HepG2 (cell line): ENCODE results near the gene SNPH. TPM values are rescaled to one million over a fixed set of nuclear protein-coding genes. Genes with fewer than 3 reads are reported as not detected.

ENCODE experiments used
- HDAC2 ChIP-seq: sonication (generic); formaldehyde crosslinking; IDR thresholded peaks from 2 replicates; pipeline ENCODE4 v1.4.0; 2020; ENCODE audit warnings: missing genetic modification reagents
- KDM3A ChIP-seq: IDR thresholded peaks from 2 replicates; pipeline ENCODE4 v1.6.1; 2018; ENCODE audit warnings: low read depth, missing compliant biosample characterization
- NCOA2 ChIP-seq: sonication (generic); formaldehyde crosslinking; IDR thresholded peaks from 2 replicates; pipeline ENCODE4 v1.8.0; 2022; ENCODE audit warnings: inconsistent platforms
- NR2C2 ChIP-seq: sonication (generic); formaldehyde crosslinking; IDR thresholded peaks from 2 replicates; pipeline ENCODE4 v1.4.0; 2020; ENCODE audit warnings: missing genetic modification reagents, mild to moderate bottlenecking, moderate library complexity, borderline replicate concordance
- NR2F6 ChIP-seq, 2 experiments: IDR thresholded peaks; 2 replicates each; pipeline ENCODE4 v1.6.1; 2016; ENCODE audit warnings: antibody characterized with exemption in 1 of 2, mild to moderate bottlenecking in 1 of 2
- PHF8 ChIP-seq: sonication (generic); formaldehyde crosslinking; IDR thresholded peaks from 2 replicates; pipeline ENCODE4 v1.5.0; 2020; ENCODE audit warnings: missing genetic modification reagents
- ZMYM2 ChIP-seq: sonication (generic); formaldehyde crosslinking; IDR thresholded peaks from 2 replicates; pipeline ENCODE4 v1.8.0; 2022; ENCODE audit warnings: mild to moderate bottlenecking, missing genetic modification reagents
- ZNF10 ChIP-seq: sonication (generic); formaldehyde crosslinking; IDR thresholded peaks from 2 replicates; pipeline ENCODE4 v1.4.0; 2020; ENCODE audit warnings: mild to moderate bottlenecking, low read depth, missing genetic modification reagents, borderline replicate concordance
- ZNF101 ChIP-seq: sonication (generic); formaldehyde crosslinking; IDR thresholded peaks from 2 replicates; pipeline ENCODE4 v1.4.0; 2020; ENCODE audit warnings: mild to moderate bottlenecking, low read depth, missing genetic modification reagents, borderline replicate concordance
- polyA plus RNA-seq, 8 experiments: library from polyadenylated mRNA; depleted of rRNA in 3 of 8; stranded (reverse) in 7 of 8; unstranded in 1 of 8; fragments of >200 nt; fragmentation: Illumina TruSeq in 4 of 8; extraction: Trizol in 4 of 8; gene quantifications; 2 replicates each; pipeline versions ENCODE4 v1.2.1 to v1.2.3, GENCODE V29; 2011 to 2016; ENCODE audit warnings: low read depth in 4 of 8, missing spikeins in 1 of 8, mixed read lengths in 1 of 8; ENCODE audit not compliant: insufficient read depth in 1 of 8
- total RNA-seq, 5 experiments: library from RNA; depleted of rRNA; stranded (reverse); fragments of >200 nt; fragmentation: Illumina TruSeq; extraction: Trizol; gene quantifications; 2 replicates each; pipeline ENCODE4 v1.2.3, GENCODE V29; 2016; ENCODE audit warnings: low read depth in 1 of 5
- TF ChIP-seq, protein P1 (sequence below): sonication (generic); formaldehyde crosslinking; IDR thresholded peaks from 2 replicates; pipeline ENCODE4 v1.4.0; 2020; ENCODE audit warnings: missing genetic modification reagents, borderline replicate concordance
- TF ChIP-seq, protein P2 (sequence below): sonication (generic); formaldehyde crosslinking; IDR thresholded peaks from 2 replicates; pipeline ENCODE4 v1.4.0; 2020; ENCODE audit warnings: missing genetic modification reagents, low read depth, mild to moderate bottlenecking, borderline replicate concordance
- TF ChIP-seq, protein P3 (sequence below): sonication (generic); formaldehyde crosslinking; IDR thresholded peaks from 2 replicates; pipeline ENCODE4 v1.4.0; 2020; ENCODE audit warnings: missing genetic modification reagents
- TF ChIP-seq, protein P4 (sequence below): sonication (generic); formaldehyde crosslinking; IDR thresholded peaks from 2 replicates; pipeline ENCODE4 v1.8.1; 2023; ENCODE audit warnings: mild to moderate bottlenecking, moderate library complexity, missing genetic modification reagents

SNPH gene
- total and polyA plus RNA-seq, 2 of the 13 experiments (the other 11 are each of a cell fraction or from before 2014, with no cell fraction given) = 0.09 TPM; not detected in 1

DNA sequence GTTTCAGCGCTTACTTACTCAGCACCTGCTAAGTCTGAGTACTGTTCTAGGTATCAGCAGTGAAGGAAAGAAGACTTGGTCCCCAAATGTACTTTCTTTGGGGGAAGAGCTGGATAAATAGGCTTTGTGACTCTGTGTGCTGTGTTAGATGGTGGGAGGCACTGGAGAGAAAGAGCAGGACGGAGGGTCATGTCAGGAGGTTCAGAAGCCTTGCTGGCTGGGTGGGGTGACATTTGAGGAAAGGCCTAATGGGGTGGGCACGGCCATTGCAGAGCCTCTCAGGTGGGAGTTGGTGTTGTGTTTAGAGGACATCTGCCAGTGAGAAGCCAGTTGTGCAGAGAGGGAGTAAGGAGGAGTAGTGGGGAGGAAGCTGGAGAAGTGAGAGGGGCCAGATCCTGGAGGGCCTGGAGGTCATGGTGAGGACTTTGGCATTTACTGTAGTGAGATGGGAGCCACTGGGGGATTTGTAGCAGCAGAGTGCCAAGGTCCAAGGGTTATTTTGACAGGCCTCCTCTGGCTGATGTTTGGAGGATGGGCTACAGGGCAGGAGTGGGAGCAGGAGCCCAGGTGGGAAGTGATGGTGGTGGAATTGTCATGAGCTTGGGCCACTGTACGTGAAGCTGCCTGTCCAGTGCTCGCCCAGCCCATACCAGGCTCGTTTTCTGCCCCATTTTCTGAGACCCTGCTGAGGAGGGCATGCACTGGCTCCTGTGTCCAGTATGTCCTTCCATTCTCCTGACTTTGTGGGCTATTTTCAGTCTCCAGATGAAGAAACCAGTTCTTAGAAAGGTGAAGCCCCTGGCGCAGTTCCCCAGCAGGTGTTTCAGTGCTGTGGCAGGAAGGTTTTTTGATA lies 62.0 kb downstream of the SNPH start (continued):
- TF ChIP-seq, protein P1, sequence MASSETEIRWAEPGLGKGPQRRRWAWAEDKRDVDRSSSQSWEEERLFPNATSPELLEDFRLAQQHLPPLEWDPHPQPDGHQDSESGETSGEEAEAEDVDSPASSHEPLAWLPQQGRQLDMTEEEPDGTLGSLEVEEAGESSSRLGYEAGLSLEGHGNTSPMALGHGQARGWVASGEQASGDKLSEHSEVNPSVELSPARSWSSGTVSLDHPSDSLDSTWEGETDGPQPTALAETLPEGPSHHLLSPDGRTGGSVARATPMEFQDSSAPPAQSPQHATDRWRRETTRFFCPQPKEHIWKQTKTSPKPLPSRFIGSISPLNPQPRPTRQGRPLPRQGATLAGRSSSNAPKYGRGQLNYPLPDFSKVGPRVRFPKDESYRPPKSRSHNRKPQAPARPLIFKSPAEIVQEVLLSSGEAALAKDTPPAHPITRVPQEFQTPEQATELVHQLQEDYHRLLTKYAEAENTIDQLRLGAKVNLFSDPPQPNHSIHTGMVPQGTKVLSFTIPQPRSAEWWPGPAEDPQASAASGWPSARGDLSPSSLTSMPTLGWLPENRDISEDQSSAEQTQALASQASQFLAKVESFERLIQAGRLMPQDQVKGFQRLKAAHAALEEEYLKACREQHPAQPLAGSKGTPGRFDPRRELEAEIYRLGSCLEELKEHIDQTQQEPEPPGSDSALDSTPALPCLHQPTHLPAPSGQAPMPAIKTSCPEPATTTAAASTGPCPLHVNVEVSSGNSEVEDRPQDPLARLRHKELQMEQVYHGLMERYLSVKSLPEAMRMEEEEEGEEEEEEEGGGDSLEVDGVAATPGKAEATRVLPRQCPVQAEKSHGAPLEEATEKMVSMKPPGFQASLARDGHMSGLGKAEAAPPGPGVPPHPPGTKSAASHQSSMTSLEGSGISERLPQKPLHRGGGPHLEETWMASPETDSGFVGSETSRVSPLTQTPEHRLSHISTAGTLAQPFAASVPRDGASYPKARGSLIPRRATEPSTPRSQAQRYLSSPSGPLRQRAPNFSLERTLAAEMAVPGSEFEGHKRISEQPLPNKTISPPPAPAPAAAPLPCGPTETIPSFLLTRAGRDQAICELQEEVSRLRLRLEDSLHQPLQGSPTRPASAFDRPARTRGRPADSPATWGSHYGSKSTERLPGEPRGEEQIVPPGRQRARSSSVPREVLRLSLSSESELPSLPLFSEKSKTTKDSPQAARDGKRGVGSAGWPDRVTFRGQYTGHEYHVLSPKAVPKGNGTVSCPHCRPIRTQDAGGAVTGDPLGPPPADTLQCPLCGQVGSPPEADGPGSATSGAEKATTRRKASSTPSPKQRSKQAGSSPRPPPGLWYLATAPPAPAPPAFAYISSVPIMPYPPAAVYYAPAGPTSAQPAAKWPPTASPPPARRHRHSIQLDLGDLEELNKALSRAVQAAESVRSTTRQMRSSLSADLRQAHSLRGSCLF (CRISPR knock-in tag) = no peak
- TF ChIP-seq, protein P2, sequence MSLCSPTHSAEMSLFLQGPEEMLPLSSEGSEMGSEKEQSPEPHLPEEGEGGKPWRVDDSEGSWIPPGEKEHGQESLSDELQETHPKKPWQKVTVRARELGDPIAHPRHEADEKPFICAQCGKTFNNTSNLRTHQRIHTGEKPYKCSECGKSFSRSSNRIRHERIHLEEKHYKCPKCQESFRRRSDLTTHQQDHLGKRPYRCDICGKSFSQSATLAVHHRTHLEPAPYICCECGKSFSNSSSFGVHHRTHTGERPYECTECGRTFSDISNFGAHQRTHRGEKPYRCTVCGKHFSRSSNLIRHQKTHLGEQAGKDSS (CRISPR knock-in tag) = peak; percentile 96
- TF ChIP-seq, protein P3, sequence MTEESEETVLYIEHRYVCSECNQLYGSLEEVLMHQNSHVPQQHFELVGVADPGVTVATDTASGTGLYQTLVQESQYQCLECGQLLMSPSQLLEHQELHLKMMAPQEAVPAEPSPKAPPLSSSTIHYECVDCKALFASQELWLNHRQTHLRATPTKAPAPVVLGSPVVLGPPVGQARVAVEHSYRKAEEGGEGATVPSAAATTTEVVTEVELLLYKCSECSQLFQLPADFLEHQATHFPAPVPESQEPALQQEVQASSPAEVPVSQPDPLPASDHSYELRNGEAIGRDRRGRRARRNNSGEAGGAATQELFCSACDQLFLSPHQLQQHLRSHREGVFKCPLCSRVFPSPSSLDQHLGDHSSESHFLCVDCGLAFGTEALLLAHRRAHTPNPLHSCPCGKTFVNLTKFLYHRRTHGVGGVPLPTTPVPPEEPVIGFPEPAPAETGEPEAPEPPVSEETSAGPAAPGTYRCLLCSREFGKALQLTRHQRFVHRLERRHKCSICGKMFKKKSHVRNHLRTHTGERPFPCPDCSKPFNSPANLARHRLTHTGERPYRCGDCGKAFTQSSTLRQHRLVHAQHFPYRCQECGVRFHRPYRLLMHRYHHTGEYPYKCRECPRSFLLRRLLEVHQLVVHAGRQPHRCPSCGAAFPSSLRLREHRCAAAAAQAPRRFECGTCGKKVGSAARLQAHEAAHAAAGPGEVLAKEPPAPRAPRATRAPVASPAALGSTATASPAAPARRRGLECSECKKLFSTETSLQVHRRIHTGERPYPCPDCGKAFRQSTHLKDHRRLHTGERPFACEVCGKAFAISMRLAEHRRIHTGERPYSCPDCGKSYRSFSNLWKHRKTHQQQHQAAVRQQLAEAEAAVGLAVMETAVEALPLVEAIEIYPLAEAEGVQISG (CRISPR knock-in tag) = peak; percentile 43
- TF ChIP-seq HDAC2 (CRISPR knock-in tag) = peak; percentile 89
- peak; percentile 87 for TF ChIP-seq NR2C2
- TF ChIP-seq ZMYM2 (CRISPR knock-in tag) = peak; percentile 89
- TF ChIP-seq KDM3A (CRISPR knock-in tag) = 0 out of 2 replicates have a peak, but pooled peaks have one; percentile 52
- TF ChIP-seq NCOA2 (CRISPR knock-in tag) = peak; percentile 58
- TF ChIP-seq PHF8 (CRISPR knock-in tag) = 0 out of 2 replicates have a peak, but pooled peaks have one; percentile 37
- TF ChIP-seq NR2F6 (IDR thresholded peaks at IDR 0.05) = peak; percentile 93
- peak; percentile 96 for TF ChIP-seq NR2F6 (CRISPR knock-in tag; IDR thresholded peaks at IDR 0.05)
- TF ChIP-seq ZNF101 = no peak
- no peak for TF ChIP-seq ZNF10
- TF ChIP-seq, protein P4, sequence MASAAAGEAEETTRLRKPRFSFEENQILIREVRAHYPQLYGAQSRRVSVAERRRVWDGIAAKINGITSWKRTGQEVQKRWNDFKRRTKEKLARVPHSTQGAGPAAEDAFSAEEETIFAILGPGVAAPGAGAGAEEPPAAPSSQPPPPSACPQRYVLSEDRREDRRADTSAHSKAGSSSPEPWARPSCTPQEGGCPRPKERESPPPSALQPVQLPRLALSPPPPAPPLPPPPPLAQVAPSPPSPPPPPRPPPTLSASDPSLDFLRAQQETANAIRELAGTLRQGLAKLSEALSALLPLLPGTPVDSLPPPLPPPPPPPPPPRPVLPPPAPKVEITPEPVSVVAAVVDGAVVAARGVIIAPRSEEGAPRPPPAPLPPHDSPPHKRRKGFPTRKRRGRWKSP (CRISPR knock-in tag) = 0 out of 2 replicates have a peak, but pooled peaks have one; percentile 39
